Right renal pelvis (tissue), 4 donors: ENCODE measurements around the gene AGFG2. TPM values are rescaled to one million over a fixed set of nuclear protein-coding genes. Genes with fewer than 3 reads are reported as not detected.

Source experiments
- DNase-seq, 4 donors: peaks; one replicate each; pipeline ENCODE4 v3.0.0-alpha.2; 2013; ENCODE audit warnings: low read depth in 4 of 4, low spot score in 3 of 4, missing footprints in 1 of 4
- polyA plus RNA-seq, 4 donors: library from polyadenylated mRNA; unstranded; fragments of 120-200 nt; gene quantifications; one replicate each; pipeline ENCODE4 v1.2.1, GENCODE V29; 2013; ENCODE audit not compliant: insufficient read length in 4 of 4

The AGFG2 gene
- polyA plus RNA-seq, 4 donors, result 13.8 to 16.9 (median 14.4) TPM

DNA sequence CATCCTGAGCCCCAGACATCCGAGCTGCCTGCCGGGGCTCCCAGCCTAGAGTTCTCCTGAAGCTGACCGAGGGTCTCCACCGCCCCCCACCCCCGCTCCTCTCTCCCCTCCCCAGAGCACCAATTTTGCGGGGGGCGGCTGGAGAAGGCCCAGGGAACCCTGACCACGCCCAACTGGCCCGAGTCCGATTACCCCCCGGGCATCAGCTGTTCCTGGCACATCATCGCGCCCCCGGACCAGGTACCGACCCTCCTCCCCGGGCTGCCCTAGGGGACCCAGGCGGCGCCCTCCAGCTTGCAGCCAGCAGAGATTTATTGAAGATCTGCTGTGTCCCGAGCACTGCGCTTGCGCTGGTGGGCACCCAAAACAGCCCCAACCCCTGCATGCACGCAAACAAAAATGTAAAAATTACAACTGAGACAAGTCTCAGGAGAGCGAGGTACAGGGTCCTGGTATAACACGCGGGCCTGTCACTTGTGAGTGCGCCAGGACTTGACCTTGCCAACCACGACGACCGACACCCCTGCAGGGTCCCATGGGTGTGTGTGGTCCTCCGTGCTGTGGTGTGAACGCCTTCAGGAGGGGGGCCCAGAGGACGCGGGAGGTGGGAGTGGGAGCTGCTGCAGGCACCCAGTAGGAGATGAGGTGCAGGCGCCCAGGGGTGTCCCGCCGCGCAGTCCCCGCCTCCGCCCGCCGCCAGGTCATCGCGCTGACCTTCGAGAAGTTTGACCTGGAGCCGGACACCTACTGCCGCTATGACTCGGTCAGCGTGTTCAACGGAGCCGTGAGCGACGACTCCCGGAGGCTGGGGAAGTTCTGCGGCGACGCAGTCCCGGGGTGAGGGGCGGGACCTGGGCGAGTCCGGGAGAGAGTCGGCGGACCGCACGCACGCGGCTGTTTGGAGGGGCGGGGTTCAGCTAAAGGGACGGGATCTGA lies 66.2 kb downstream of the AGFG2 start:
- no peak for DNase-seq

DNA sequence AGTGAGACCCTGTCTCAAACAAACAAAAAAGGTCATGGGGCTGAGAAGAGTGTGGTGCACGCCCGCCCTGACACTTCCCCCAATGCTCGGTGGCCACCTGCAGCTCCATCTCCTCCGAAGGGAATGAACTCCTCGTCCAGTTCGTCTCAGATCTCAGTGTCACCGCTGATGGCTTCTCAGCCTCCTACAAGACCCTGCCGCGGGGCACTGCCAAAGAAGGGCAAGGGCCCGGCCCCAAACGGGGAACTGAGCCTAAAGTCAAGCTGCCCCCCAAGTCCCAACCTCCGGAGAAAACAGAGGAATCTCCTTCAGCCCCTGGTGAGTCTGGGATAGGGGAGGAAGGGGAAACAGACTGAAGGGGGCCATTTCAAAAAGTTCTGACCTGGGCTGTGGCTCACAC lies 67.3 kb downstream of the AGFG2 start:
- no peak for DNase-seq

DNA sequence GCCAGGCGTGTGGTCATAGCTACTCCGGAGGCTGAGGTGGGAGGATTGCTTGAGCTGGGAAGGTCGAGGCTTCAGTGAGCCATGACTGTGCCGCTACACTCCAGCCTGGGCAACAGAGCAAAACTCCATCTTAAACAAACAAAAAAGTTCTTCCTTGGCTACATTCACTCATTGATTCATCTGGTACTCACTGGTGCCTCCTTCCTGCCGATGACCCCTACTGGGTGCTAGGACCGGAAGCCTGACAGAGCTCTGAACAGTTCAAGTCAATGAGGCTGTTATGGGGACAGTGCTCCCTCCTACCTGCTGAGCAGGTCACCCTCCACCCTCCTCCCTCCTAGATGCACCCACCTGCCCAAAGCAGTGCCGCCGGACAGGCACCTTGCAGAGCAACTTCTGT lies 68.1 kb downstream of the AGFG2 start:
- no peak for DNase-seq

DNA sequence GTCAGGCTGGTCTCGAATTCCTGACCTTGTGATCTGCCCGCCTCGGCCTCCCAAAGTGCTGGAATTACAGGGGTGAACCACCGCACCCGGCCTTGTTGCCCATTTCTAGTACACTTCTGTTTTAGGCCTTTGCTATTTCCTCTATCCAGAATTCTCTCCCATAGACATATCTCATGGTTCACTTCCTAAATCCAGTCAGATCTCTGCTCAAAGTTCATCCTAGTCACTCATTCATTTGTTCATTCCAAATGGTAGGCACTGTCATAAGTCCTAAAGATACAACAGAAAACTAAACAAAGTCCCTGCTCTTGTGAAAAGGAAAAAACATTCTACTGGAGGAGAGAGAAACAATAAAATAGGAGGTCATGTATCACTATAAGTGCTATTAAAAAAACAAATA lies 71.0 kb downstream of the AGFG2 start:
- no peak for DNase-seq

DNA sequence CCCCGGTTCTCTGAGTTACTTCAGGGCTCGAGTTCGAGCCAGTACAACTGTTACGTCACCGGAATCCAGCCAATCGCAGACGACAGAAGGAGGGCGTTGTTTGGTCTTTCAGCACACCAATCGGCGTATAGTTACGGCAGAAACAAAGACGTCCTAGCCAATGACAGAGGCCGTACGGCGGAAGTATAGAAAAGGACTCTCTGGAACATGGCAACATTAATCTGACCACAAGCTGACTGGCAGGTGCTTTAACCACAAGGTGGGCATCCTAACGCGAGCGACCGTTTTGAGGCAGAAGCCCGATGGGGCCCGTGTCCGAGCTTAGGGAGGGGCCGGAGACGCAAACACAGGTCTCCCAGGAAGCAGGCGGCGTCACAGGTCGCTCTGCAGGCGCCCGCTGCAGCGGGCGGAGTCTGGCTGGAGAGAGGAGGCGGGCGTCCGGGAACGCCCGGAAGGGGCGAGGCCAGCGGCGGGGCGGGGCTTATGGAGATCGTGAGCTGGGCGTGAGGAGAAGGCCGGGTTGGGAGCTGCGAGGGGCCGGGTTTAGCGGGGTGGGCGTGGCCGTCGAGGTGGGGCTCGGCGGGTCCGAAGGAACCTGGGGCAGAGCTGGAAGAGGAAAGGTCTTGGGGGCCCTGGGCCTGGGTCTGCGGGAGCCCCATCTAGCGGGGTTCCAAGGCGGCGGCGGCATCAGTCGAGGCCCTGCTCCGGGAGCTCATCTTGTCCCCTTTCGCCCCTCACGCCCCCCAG lies 73.2 kb downstream of the AGFG2 start, which contains the start of gene MOSPD3:
MOSPD3 (plus strand) TSS at position 558 of the 747 bp plus-strand sequence. CDS start 252 bp downstream, outside the sequence.
- DNase-seq, result peak; percentile 99 to 100 (median 100)

DNA sequence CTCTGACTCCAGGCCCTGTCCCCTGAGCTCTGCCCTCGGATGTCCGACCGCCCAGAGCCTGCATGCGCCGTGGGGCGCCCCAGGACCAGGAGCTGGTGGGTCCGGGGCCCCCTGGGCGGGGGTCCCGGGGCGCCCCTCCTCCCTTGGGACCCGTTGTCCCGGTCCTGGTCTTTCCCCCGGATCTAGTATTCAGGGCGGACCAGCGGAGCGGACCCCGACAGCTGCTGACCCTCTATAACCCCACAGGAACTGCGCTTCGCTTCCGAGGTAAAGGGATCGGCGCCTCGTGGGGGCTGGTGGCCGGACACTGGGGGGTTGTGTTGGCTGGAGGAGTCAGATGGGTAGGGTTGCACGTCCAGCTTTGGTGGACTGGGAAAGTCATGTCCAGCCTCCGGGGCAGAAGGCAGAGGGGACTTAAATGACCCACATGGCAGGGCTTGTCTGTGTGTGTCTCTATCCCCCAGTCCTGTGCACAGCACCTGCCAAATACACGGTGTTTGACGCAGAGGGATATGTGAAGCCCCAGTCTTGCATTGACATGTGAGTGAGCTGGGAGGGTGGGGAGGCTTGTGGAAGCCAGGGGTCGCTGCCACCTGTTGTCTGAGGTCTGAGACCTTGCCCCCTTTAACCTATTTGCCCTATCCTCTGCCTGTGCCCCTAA lies 73.9 kb downstream of the AGFG2 start:
- no peak for DNase-seq

DNA sequence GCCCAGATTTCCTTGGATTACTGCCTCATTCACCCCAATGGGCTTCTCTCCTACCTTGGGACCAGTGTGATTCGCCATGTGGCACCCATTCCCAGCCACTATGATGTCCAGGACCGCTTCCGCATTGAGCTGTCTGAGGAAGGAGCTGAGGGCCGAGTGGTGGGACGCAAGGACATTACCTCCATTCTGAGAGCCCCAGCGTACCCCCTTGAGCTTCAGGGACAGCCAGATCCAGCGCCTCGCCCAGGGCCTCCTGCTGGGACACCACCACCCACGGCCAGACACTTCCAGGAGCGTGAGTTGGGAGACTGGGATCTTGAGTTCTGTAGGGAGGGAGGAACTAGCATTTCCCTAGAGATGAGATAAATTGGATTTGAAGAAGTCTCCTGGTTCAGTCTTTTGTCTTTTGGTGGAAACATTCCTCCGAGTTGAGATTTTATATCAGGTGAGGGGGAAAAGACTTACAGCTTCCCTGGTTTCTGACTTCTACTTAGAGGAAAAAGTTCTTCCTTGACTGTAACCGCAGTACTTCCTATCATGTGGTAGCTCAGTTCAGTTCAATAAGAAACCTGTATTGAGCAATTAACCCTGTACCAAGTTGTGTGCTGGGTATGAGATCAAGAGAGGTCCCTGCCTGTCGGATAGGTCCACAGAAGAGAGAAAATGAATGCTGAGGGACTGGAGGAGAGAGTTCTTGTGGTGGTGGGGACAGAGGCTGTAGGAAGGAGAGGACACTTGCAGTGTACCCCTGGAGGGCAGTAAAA lies 74.6 kb downstream of the AGFG2 start:
- no peak for DNase-seq

DNA sequence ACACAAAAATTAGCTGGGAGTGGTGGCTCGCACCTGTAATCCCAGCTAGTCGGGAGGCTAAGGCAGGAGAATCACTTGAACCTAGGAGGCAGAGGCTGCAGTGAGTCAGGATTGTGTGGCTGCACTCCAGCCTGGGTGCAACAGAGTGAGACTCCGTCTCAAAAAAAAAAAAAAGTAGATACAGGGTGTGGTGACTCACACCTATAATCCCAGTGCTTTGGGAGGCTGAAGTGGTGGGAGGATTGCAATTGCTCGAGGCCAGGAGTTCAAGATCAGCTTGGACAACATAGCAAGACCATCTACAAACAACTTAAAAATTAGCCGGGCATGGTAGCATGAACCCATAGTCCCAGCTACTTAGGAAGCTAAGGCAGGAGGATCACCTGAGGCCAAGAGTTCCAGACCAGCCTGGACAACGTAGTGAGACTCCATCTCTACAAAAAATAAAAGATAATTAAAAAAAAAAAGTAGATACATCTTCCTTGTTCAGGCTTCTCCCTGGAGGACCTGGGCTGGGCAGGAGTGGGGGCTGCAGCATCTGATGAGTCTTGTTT lies 75.4 kb downstream of the AGFG2 start:
- no peak for DNase-seq

Other genes with a start within 250 kb of the AGFG2 start
- 1 to 10 TPM; 6.9 to 7.8 (median 7.7) TPM for gene SPDYE3, start 231.5 kb upstream of the AGFG2 start, polyA plus RNA-seq
- gene PILRB, start 181.1 kb upstream of the AGFG2 start, polyA plus RNA-seq, result 10 to 100 TPM; 24.8 to 38.3 (median 29.2) TPM
- 1 to 10 TPM; 4.2 to 5.2 (median 4.6) TPM for gene PILRA, start 165.7 kb upstream of the AGFG2 start, polyA plus RNA-seq
- gene ZCWPW1, start 110.5 kb upstream of the AGFG2 start, polyA plus RNA-seq, result 1 to 10 TPM; 5.3 to 6.7 (median 5.6) TPM
- gene MEPCE, start 109.4 kb upstream of the AGFG2 start, polyA plus RNA-seq, result 10 to 100 TPM; 54.8 to 61.7 (median 56.9) TPM
- 10 to 100 TPM; 14.9 to 25.0 (median 16.6) TPM for gene PPP1R35, start 102.7 kb upstream of the AGFG2 start, polyA plus RNA-seq
- gene SPACDR, start 74.9 kb upstream of the AGFG2 start, polyA plus RNA-seq, result 1 to 10 TPM in 3 of 4 donors, under 1 TPM in 1; 0.94 to 1.5 (median 1.5) TPM
- 10 to 100 TPM; 35.1 to 58.3 (median 39.1) TPM for gene TSC22D4, start 60.0 kb upstream of the AGFG2 start, polyA plus RNA-seq
- 1 to 10 TPM; 1.6 to 2.9 (median 2.0) TPM for gene NYAP1, start 55.3 kb upstream of the AGFG2 start, polyA plus RNA-seq
- 1 to 10 TPM; 2.7 to 9.4 (median 4.2) TPM for gene SAP25, start 34.7 kb downstream of the AGFG2 start, polyA plus RNA-seq
- 10 to 100 TPM; 34.4 to 49.1 (median 37.2) TPM for gene LRCH4, start 46.9 kb downstream of the AGFG2 start, polyA plus RNA-seq
- gene FBXO24, start 47.1 kb downstream of the AGFG2 start, polyA plus RNA-seq, result 1 to 10 TPM; 1.0 to 2.2 (median 1.5) TPM
- 100 to 1,000 TPM; 108 to 163 (median 121) TPM for gene PCOLCE, start 63.2 kb downstream of the AGFG2 start, polyA plus RNA-seq
- gene MOSPD3, start 73.3 kb downstream of the AGFG2 start, polyA plus RNA-seq, result 10 to 100 TPM; 26.5 to 35.2 (median 28.1) TPM
- gene TFR2, start 102.3 kb downstream of the AGFG2 start, polyA plus RNA-seq, result 1 to 10 TPM in 1 of 4 donors, under 1 TPM in 3; 0.82 to 1.4 (median 0.87) TPM
- gene ACTL6B, start 117.2 kb downstream of the AGFG2 start, polyA plus RNA-seq, result under 1 TPM in 1 of 4 donors, not detected in 3; 0.16 TPM
- gene GNB2, start 134.5 kb downstream of the AGFG2 start, polyA plus RNA-seq, result 100 to 1,000 TPM; 204 to 237 (median 215) TPM
- gene GIGYF1, start 155.0 kb downstream of the AGFG2 start, polyA plus RNA-seq, result 10 to 100 TPM; 37.4 to 49.7 (median 39.9) TPM
- 10 to 100 TPM; 22.6 to 34.5 (median 25.0) TPM for gene POP7, start 166.9 kb downstream of the AGFG2 start, polyA plus RNA-seq
- gene EPO, start 181.3 kb downstream of the AGFG2 start, polyA plus RNA-seq, result under 1 TPM in 2 of 4 donors, not detected in 2; 0.08 to 0.16 TPM
- gene ZAN, start 194.4 kb downstream of the AGFG2 start, polyA plus RNA-seq, result under 1 TPM in 1 of 4 donors, not detected in 3; 0.04 TPM